Upper lobe of left lung (tissue), 6 donors: ENCODE results near the gene MRPS2. TPM values are rescaled to one million over a fixed set of nuclear protein-coding genes. Genes with fewer than 3 reads are reported as not detected.

Experiments used
- ATAC-seq, 2 donors: fragments of 200-7000 bp; cut with Tn5 transposase; one replicate each; pipeline ENCODE4 v1.9.1; 2022; ENCODE audit warnings: mild to moderate bottlenecking in 2 of 2, moderate library complexity in 2 of 2; ENCODE audit not compliant: low FRiP score in 2 of 2
- DNase-seq, 2 donors: peaks; one replicate each; pipeline ENCODE4 v3.0.0-alpha.2; 2019 to 2020
- H3K27ac ChIP-seq, 4 donors: fragments of 200-600 bp; sonication (generic); one replicate each; pipeline ENCODE4 v1.5.1; 2016 to 2019
- H3K27me3 ChIP-seq, 4 donors: fragments of 200-600 bp; sonication (generic); one replicate each; pipeline ENCODE4 v1.5.1; 2017 to 2019
- H3K36me3 ChIP-seq, 4 donors: fragments of 200-600 bp; sonication (generic); one replicate each; pipeline ENCODE4 v1.5.1; 2016 to 2019
- H3K4me1 ChIP-seq, 4 donors: fragments of 200-600 bp; sonication (generic); one replicate each; pipeline ENCODE4 v1.5.1; 2018 to 2019
- H3K4me3 ChIP-seq, 4 donors: fragments of 200-600 bp; sonication (generic); one replicate each; pipeline ENCODE4 v1.5.1; 2017 to 2019; ENCODE audit warnings: mild to moderate bottlenecking in 2 of 4, moderate library complexity in 1 of 4
- H3K9me3 ChIP-seq, 4 donors: fragments of 200-600 bp; sonication (generic); one replicate each; pipeline ENCODE4 v1.5.1; 2018 to 2019
- EP300 ChIP-seq, 4 donors: sonication (generic); formaldehyde crosslinking; IDR thresholded peaks; one replicate each; pipeline ENCODE4 v1.5.1; 2017; ENCODE audit warnings: antibody characterized with exemption in 4 of 4, control low read depth in 2 of 4
- POLR2A ChIP-seq, 4 donors: fragments of 450-650 bp; IDR thresholded peaks; one replicate each; pipeline ENCODE4 v1.5.1; 2016 to 2017; ENCODE audit warnings: antibody characterized with exemption in 4 of 4, mild to moderate bottlenecking in 2 of 4
- POLR2AphosphoS5 ChIP-seq, 2 donors: sonication (generic); formaldehyde crosslinking; IDR thresholded peaks; one replicate each; pipeline ENCODE4 v1.5.1; 2017; ENCODE audit warnings: antibody characterized with exemption in 2 of 2
- WGBS, 2 donors: methylation state at CpG; one replicate each; pipeline ENCODE4 v1.1.5; 2017 to 2018; 5-methylcytosine and 5-hydroxymethylcytosine counted together
- total RNA-seq, 6 donors: library from RNA; depleted of rRNA in 4 of 6; stranded (reverse); fragments of >200 nt in 4 of 6; gene quantifications; one replicate each; pipeline versions ENCODE4 v1.1.0 to v1.2.1, GENCODE V29; 2016 to 2021
- TF ChIP-seq, protein P1 (sequence below), 6 experiments: fragments of 450-650 bp in 4 of 6; fragments of 200-600 bp in 2 of 6; sonication (generic) in 2 of 6; IDR thresholded peaks; one replicate each; pipeline ENCODE4 v1.5.1; 2016 to 2019; ENCODE audit warnings: antibody characterized with exemption in 6 of 6
- donor health status: DM: no; HTN: no; CAD: no; lungs with moderate emphysema.
- donor health status: DM: no; HTN: yes; CAD: no; lungs with severe emphysema.

MRPS2 gene
- total RNA-seq, 6 donors from 2014 or later, result 11.1 to 40.6 (median 26.3) TPM

DNA sequence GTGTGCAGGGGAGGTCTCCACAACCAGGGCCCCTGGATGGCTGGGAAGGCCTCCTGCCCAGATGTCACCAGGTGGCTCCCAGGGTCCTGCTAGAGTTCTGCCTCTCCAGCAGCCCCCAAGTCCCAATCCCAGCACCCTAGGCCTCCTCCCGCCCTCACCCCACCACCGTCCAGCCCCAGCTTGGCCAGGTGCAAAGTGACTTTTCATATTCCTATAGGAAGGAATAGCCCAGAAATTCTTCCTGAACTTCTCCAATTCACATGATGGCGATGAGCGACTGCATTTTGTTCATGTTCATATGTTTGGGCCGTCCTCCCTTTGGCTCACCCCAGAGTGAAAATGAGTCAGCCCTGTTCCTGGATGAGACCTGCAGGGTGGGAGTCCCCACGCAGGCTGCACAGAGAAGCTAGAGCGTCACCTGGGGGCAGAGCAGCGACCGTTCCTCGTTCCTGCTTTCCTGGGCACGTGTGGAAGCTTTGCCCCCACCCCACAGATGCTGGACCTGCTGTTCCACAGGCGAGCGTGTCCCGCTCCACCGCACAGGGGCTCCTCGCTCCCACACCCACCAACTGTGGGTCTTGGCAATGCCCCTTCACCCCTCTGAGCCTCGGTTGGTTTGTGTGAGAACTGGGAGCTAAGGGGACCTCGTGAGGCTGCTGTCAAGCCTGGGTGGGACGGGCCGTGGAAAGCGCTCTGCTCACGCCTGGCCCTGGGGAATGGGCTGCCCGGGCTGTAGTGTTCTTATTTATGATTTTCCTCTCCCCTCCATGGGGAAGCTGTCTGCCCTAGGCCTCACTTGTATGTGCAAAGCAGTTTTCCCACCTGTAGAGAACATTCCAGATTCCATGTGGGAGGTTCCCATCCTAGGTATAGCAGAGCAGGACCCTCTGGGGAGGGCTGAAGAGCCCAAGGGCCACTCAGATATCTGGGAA lies 6.9 kb downstream of the MRPS2 start:
- Histone ChIP-seq H3K9me3 (no peaks in the 10 kb centered on the region), H3K27ac (no peak overlapping the region), H3K4me3 (no peak overlapping the region), H3K36me3 (peaks cover 0 to 32% (median 23%) of the 10 kb centered on the region in 4 donors), H3K4me1 (peaks cover 0 to 13% (median 5%) of the 10 kb centered on the region in 4 donors), H3K27me3 (no peaks in the 10 kb centered on the region)
- ATAC-seq (no peak), DNase-seq (peak in 1 of 2 donors; percentile 49)
- WGBS, 2 donors, result 91 to 94% methylated on average over 10 to 23 of the region's 23 CpGs
- TF ChIP-seq EP300 (IDR thresholded peaks at IDR 0.05), result no peak

DNA sequence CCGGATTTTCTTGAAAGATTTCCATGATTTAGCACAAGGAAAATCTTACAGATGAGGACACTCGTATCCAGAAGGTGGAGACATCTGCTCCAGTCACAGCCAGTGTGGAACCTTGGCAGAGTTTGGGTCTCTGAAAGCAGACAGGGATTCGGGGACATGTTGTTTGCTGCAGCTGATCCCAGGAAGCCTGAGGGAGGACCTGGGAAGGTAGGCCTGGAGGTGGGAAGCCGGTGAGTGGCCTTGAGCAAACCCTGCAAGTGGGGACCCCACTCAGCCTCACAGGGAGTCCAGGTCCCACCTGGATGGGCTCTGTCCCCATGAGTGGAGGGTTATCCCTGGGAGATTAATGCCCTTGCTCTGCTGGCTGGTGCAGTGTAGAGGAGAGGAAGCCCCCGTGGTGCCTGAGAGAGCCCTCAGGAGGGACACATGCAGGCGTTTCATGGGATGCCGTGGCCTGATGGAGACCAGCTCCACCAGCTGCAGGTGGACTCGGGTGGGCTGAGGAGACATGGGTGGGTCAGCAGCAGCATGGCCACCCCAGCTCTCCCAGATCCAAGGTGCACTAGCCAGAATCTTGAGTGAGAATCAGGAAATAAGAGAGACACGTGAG lies 7.8 kb downstream of the MRPS2 start:
- H3K27me3 ChIP-seq, result no peaks in the 10 kb centered on the region
- DNase-seq (peak in 1 of 2 donors; percentile 16), ATAC-seq (no peak)
- peaks cover 0 to 6% (median 4%) of the 10 kb centered on the region in 4 donors for H3K4me1 ChIP-seq
- TF ChIP-seq, protein P1, sequence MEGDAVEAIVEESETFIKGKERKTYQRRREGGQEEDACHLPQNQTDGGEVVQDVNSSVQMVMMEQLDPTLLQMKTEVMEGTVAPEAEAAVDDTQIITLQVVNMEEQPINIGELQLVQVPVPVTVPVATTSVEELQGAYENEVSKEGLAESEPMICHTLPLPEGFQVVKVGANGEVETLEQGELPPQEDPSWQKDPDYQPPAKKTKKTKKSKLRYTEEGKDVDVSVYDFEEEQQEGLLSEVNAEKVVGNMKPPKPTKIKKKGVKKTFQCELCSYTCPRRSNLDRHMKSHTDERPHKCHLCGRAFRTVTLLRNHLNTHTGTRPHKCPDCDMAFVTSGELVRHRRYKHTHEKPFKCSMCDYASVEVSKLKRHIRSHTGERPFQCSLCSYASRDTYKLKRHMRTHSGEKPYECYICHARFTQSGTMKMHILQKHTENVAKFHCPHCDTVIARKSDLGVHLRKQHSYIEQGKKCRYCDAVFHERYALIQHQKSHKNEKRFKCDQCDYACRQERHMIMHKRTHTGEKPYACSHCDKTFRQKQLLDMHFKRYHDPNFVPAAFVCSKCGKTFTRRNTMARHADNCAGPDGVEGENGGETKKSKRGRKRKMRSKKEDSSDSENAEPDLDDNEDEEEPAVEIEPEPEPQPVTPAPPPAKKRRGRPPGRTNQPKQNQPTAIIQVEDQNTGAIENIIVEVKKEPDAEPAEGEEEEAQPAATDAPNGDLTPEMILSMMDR (IDR thresholded peaks at IDR 0.05), result no peak
- no peak for TF ChIP-seq EP300 (IDR thresholded peaks at IDR 0.05)
- no peak for TF ChIP-seq POLR2A (IDR thresholded peaks at IDR 0.05)
- TF ChIP-seq POLR2AphosphoS5 (IDR thresholded peaks at IDR 0.05), result no peak
- 87 to 88% methylated on average over 9 of the region's 9 CpGs for WGBS, 2 donors
- no peaks in the 10 kb centered on the region for H3K9me3 ChIP-seq
- peaks cover 0 to 22% (median 18%) of the 10 kb centered on the region in 4 donors for H3K36me3 ChIP-seq
- no peak overlapping the region for H3K4me3 ChIP-seq
- H3K27ac ChIP-seq, result no peak overlapping the region

DNA sequence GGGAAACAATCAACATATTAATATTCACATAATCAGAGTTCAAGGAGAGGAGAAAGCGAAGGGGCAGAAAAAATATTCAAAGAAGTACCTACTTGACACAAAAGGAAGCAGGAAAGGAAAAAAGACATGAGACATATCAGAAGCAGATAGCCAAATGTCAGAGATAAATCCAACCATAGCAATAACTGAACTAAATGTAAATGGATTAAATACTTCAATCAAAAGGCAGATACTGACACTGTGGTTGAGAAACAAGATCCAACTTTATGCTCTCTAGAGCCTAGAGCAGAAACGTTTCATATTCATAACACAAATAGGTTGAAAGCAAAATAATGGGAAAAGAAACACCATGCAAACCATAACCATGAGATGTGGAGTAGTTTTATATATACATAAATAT lies 9.0 kb downstream of the MRPS2 start:
- H3K36me3 ChIP-seq, result peaks cover 0 to 11% (median 8%) of the 10 kb centered on the region in 4 donors
- no peak for TF ChIP-seq EP300 (IDR thresholded peaks at IDR 0.05)
- TF ChIP-seq POLR2A (IDR thresholded peaks at IDR 0.05), result no peak
- TF ChIP-seq, protein P1 (IDR thresholded peaks at IDR 0.05), result no peak
- no peak for TF ChIP-seq POLR2AphosphoS5 (IDR thresholded peaks at IDR 0.05)
- DNase-seq (no peak), ATAC-seq (no peak)
- no peaks in the 10 kb centered on the region for H3K9me3 ChIP-seq
- no peak overlapping the region for H3K27ac ChIP-seq
- peaks cover 0 to 6% (median 3%) of the 10 kb centered on the region in 4 donors for H3K4me1 ChIP-seq
- 90 to 95% methylated on average over 2 of the region's 2 CpGs for WGBS, 2 donors
- no peak overlapping the region for H3K4me3 ChIP-seq
- H3K27me3 ChIP-seq, result no peaks in the 10 kb centered on the region

DNA sequence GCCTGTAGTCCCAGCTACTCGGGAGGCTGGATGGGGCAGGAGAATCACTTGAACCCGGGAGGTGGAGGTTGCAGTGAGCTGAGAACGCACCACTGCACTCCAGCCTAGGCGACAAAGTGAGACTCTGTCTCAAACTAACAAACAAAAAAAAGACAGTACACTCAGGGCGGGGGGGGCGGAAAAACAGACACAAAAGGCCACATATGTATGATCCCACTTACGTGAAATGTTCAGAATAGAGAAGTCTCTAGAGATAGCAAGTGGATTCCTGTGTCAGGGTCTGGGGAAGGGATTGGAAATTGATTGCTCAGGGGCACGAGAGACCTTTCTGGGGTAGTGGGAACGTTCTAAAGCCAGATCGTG lies 11.7 kb downstream of the MRPS2 start:
- Histone ChIP-seq H3K4me3 (no peak overlapping the region), H3K9me3 (no peaks in the 10 kb centered on the region), H3K27ac (no peak overlapping the region), H3K27me3 (no peaks in the 10 kb centered on the region), H3K4me1 (no peaks in the 10 kb centered on the region), H3K36me3 (no peaks in the 10 kb centered on the region)
- TF ChIP-seq EP300 (IDR thresholded peaks at IDR 0.05), result no peak
- TF ChIP-seq, protein P1 (IDR thresholded peaks at IDR 0.05), result no peak
- TF ChIP-seq POLR2A (IDR thresholded peaks at IDR 0.05), result no peak
- no peak for TF ChIP-seq POLR2AphosphoS5 (IDR thresholded peaks at IDR 0.05)
- ATAC-seq, result no peak
- DNase-seq, result peak in 1 of 2 donors; percentile 2
- WGBS, 2 donors, result 77 to 82% methylated on average over 10 of the region's 10 CpGs

DNA sequence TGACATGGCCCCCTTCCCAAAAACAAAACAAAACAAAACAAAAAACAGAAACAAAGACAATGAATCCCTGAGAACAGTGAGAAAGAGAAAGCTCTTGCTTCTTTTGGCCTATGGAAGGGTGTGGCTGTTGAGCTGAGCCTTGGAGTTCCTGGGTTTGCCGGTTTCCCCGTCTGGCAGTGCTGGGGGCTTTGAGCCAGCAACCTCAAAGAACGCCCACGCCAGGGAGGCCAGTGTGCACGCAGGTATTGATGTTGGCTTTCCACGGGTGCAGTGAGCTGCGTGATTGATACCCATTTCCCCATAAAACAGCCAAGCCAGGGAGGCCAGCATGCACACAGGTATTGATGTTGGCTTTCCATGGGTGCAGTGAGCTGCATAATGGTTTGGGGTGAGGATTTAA lies 12.4 kb downstream of the MRPS2 start:
- no peak overlapping the region for H3K27ac ChIP-seq
- H3K4me1 ChIP-seq, result no peaks in the 10 kb centered on the region
- no peaks in the 10 kb centered on the region for H3K27me3 ChIP-seq
- DNase-seq (peak in 1 of 2 donors; percentile 18), ATAC-seq (no peak)
- TF ChIP-seq EP300 (IDR thresholded peaks at IDR 0.05), result no peak
- TF ChIP-seq POLR2AphosphoS5 (IDR thresholded peaks at IDR 0.05), result no peak
- no peak for TF ChIP-seq POLR2A (IDR thresholded peaks at IDR 0.05)
- TF ChIP-seq, protein P1 (IDR thresholded peaks at IDR 0.05), result no peak
- no peaks in the 10 kb centered on the region for H3K36me3 ChIP-seq
- H3K9me3 ChIP-seq, result no peaks in the 10 kb centered on the region
- H3K4me3 ChIP-seq, result no peak overlapping the region
- 59 to 67% methylated on average over 7 of the region's 7 CpGs for WGBS, 2 donors
